ENCODE results near the gene RTN4R. TPM values are rescaled to one million over a fixed set of nuclear protein-coding genes. Genes with fewer than 3 reads are reported as not detected.

Gene RTN4R
- total RNA-seq, 4 donors from 2014 or later = 0.64 to 22.8 (median 3.0) TPM; not detected in 1

- no peak for TF ChIP-seq CTCF (IDR thresholded peaks at IDR 0.05)
- TF ChIP-seq EP300 (IDR thresholded peaks at IDR 0.05; ENCODE audit: low read depth) = no peak
- no peak for TF ChIP-seq POLR2A (IDR thresholded peaks at IDR 0.05)
- no peak for TF ChIP-seq POLR2AphosphoS5 (IDR thresholded peaks at IDR 0.05)
- Histone ChIP-seq H3K4me3 (no peak overlapping the region), H3K9me3 (no peaks in the 10 kb centered on the region), H3K27ac (no peak overlapping the region), H3K27me3 (no peaks in the 10 kb centered on the region), H3K4me1 (peaks cover 0 to 9% (median 5%) of the 10 kb centered on the region in 4 donors), H3K36me3 (no peaks in the 10 kb centered on the region)
- in situ Hi-C loops (cut with MboI; ENCODE audit: low pct_ligation_motif_present in 1 of 4, low pct_unique_long_range_greater_than_20kb in 1 of 4, low sequenced_read_pairs in 3 of 4) = no loop called here
- intact Hi-C loops (cut with DNase I; ENCODE audit: low total_unique reads) = loop anchor here (10.0 kb wide), 1 partner anchor 359 kb away; the partner anchor contains the start of genes GNB1L and RTL10
- no peak for DNase-seq
- WGBS, 2 donors (ENCODE audit: low coverage in 1 of 2) = 84% methylated on average over 24 of the region's 33 CpGs; no CpG with 5 or more reads in 1 of the 2 donors
Observed at GRCh38 chr22:20213833-20214708, 54.0 kb downstream of the RTN4R start.

GRCh38 chr22:20212754-20213699 lies 55.1 kb downstream of the RTN4R start:
- in situ Hi-C loops (cut with MboI; ENCODE audit: low pct_ligation_motif_present in 1 of 4, low pct_unique_long_range_greater_than_20kb in 1 of 4, low sequenced_read_pairs in 3 of 4) = no loop called here
- Histone ChIP-seq H3K27ac (no peak overlapping the region), H3K4me1 (peaks cover 0 to 9% (median 5%) of the 10 kb centered on the region in 4 donors), H3K9me3 (no peaks in the 10 kb centered on the region), H3K4me3 (no peak overlapping the region), H3K27me3 (no peaks in the 10 kb centered on the region), H3K36me3 (no peaks in the 10 kb centered on the region)
- no peak for DNase-seq
- WGBS, 2 donors (ENCODE audit: low coverage in 1 of 2) = 72% methylated on average over 17 of the region's 27 CpGs; no CpG with 5 or more reads in 1 of the 2 donors
- TF ChIP-seq POLR2AphosphoS5 (IDR thresholded peaks at IDR 0.05) (no peak), EP300 (IDR thresholded peaks at IDR 0.05; ENCODE audit: low read depth) (no peak), CTCF (IDR thresholded peaks at IDR 0.05) (no peak), POLR2A (IDR thresholded peaks at IDR 0.05) (no peak)
- intact Hi-C loops (cut with DNase I; ENCODE audit: low total_unique reads) = loop anchor here (10.0 kb wide), 1 partner anchor 358 kb away; the partner anchor contains the start of genes GNB1L and RTL10

- TF ChIP-seq CTCF (IDR thresholded peaks at IDR 0.05) (no peak), POLR2A (IDR thresholded peaks at IDR 0.05) (no peak), EP300 (IDR thresholded peaks at IDR 0.05; ENCODE audit: low read depth) (no peak), POLR2AphosphoS5 (IDR thresholded peaks at IDR 0.05) (no peak)
- no peak overlapping the region for H3K27ac ChIP-seq
- WGBS, 2 donors (ENCODE audit: low coverage in 1 of 2) = 44 to 69% methylated on average over 7 to 26 of the region's 26 CpGs
- no peaks in the 10 kb centered on the region for H3K27me3 ChIP-seq
- no peaks in the 10 kb centered on the region for H3K36me3 ChIP-seq
- peaks cover 0 to 15% (median 8%) of the 10 kb centered on the region in 4 donors for H3K4me1 ChIP-seq
- in situ Hi-C loops (cut with MboI; ENCODE audit: low pct_ligation_motif_present in 1 of 4, low pct_unique_long_range_greater_than_20kb in 1 of 4, low sequenced_read_pairs in 3 of 4) (no loop called here), intact Hi-C loops (cut with DNase I; ENCODE audit: low total_unique reads) (loop anchor here (10.0 kb wide), 1 partner anchor 357 kb away; the partner anchor contains the start of genes GNB1L and RTL10)
- DNase-seq = peak; percentile 57
- H3K4me3 ChIP-seq = no peak overlapping the region
- H3K9me3 ChIP-seq = no peaks in the 10 kb centered on the region
Observed at GRCh38 chr22:20211997-20212753, 55.9 kb downstream of the RTN4R start.
